HEK293T (cell line): ENCODE measurements around the gene DLG2.

ENCODE experiments used
- ARNT ChIP-seq: fragments of 450-650 bp; IDR thresholded peaks from 2 replicates; pipeline ENCODE4 v1.6.1; 2017; ENCODE audit warnings: mild to moderate bottlenecking
- BHLHE40 ChIP-seq: fragments of 450-650 bp; IDR thresholded peaks from 2 replicates; pipeline ENCODE4 v1.6.1; 2016; ENCODE audit warnings: mild to moderate bottlenecking, moderate library complexity, borderline replicate concordance
- FOXA1 ChIP-seq: fragments of 450-650 bp; IDR thresholded peaks from 2 replicates; pipeline ENCODE4 v1.6.1; 2016; ENCODE audit warnings: mild to moderate bottlenecking
- FOXM1 ChIP-seq: fragments of 450-650 bp; IDR thresholded peaks from 2 replicates; pipeline ENCODE4 v1.6.1; 2017; ENCODE audit warnings: mild to moderate bottlenecking, borderline replicate concordance
- L3MBTL2 ChIP-seq: fragments of 450-650 bp; conservative IDR thresholded peaks from 2 replicates; pipeline ENCODE4 v1.6.1; 2016; ENCODE audit warnings: mild to moderate bottlenecking
- NFRKB ChIP-seq: fragments of 450-650 bp; IDR thresholded peaks from 2 replicates; pipeline ENCODE4 v1.6.1; 2016; ENCODE audit warnings: mild to moderate bottlenecking, moderate library complexity
- SP1 ChIP-seq: fragments of 450-650 bp; IDR thresholded peaks from 2 replicates; pipeline ENCODE4 v1.6.1; 2017
- SUZ12 ChIP-seq: fragments of 450-650 bp; IDR thresholded peaks from 2 replicates; pipeline ENCODE4 v1.6.1; 2016; ENCODE audit warnings: mild to moderate bottlenecking
- TARDBP ChIP-seq: fragments of 450-650 bp; IDR thresholded peaks from 2 replicates; pipeline ENCODE4 v1.6.1; 2016

- no peak for TF ChIP-seq FOXA1
- TF ChIP-seq SUZ12 = no peak
- TF ChIP-seq TARDBP = no peak
- no peak for TF ChIP-seq NFRKB
- no peak for TF ChIP-seq FOXM1
- no peak for TF ChIP-seq ARNT
- no peak for TF ChIP-seq L3MBTL2
- TF ChIP-seq BHLHE40 = no peak
- no peak for TF ChIP-seq SP1
Measured at GRCh38 chr11:83697518-83697917, 1929.6 kb downstream of the DLG2 start.
